Activated B cell treated with CpG ODN at 0.5 μM for 24 hours (primary cell): ENCODE data around the gene CCDC150. TPM values are rescaled to one million over a fixed set of nuclear protein-coding genes. Genes with fewer than 3 reads are reported as not detected.
"Not testable (repeated sequence)": the region's sequence is repeated elsewhere in the genome, so short reads cannot be mapped to it uniquely, and the experiment has no call there.

ENCODE experiments used
- ATAC-seq: fragments of 200-7000 bp; cut with Tn5 transposase; one replicate; pipeline ENCODE4 v1.10.0; 2021; ENCODE audit warnings: low read depth, mild to moderate bottlenecking, moderate library complexity
- CTCF ChIA-PET: fragments of 350-600 bp; sonication (Branson Sonifier 250); formaldehyde crosslinking; loops from one replicate; lab custom pipeline; 2021; ENCODE audit warnings: antibody characterized with exemption; lab: Charles Lee
- POLR2A ChIA-PET: fragments of 350-600 bp; sonication (Branson Sonifier 250); formaldehyde crosslinking; loops from one replicate; lab custom pipeline; 2021; ENCODE audit warnings: antibody characterized with exemption; lab: Charles Lee
- DNase-seq: peaks from one replicate; pipeline ENCODE4 v3.0.0; 2022
- H3K27ac Mint-ChIP-seq: one replicate; pipeline ENCODE4 v1.8.0; 2020; ENCODE audit warnings: mixed read lengths
- H3K27me3 Mint-ChIP-seq: one replicate; pipeline ENCODE4 v1.8.0; 2021; ENCODE audit warnings: mixed read lengths
- H3K36me3 Mint-ChIP-seq: one replicate; pipeline ENCODE4 v1.8.0; 2021; ENCODE audit warnings: low read depth, mixed read lengths
- H3K4me1 Mint-ChIP-seq: one replicate; pipeline ENCODE4 v1.8.0; 2021; ENCODE audit warnings: mixed read lengths
- H3K4me3 Mint-ChIP-seq: one replicate; pipeline ENCODE4 v1.8.0; 2020; ENCODE audit warnings: mild to moderate bottlenecking, mixed read lengths
- H3K9me3 Mint-ChIP-seq: one replicate; pipeline ENCODE4 v1.8.0; 2020; ENCODE audit warnings: mixed read lengths
- CTCF ChIP-seq: fragments of 200-600 bp; IDR thresholded peaks from one replicate; pipeline ENCODE4 v1.8.0; 2022; ENCODE audit warnings: antibody characterized with exemption, mild to moderate bottlenecking
- intact Hi-C: fragments of 100-400 bp; cut with micrococcal nuclease; formaldehyde crosslinking; loops from one replicate; pipeline ENCODE4 v1.15.1; 2024
- total RNA-seq: library from RNA; stranded (reverse); gene quantifications from 2 replicates; pipeline ENCODE4 v1.2.3, GENCODE V29; 2022

The CCDC150 gene
- total RNA-seq, 1 donor from 2014 or later = 2.6 TPM

GRCh38 chr2:196601430-196602306 lies 37.8 kb upstream of the CCDC150 start:
- intact Hi-C loops = no loop called here
- DNase-seq = no peak
- H3K4me3 Mint-ChIP-seq = no peak overlapping the region
- ChIA-PET POLR2A (no interaction called here), CTCF (no interaction called here)
- no peaks in the 10 kb centered on the region for H3K9me3 Mint-ChIP-seq
- no peak for ATAC-seq
- H3K27ac Mint-ChIP-seq = no peak overlapping the region
- H3K27me3 Mint-ChIP-seq = peaks cover 11% of the 10 kb centered on the region
- TF ChIP-seq CTCF = no peak
- H3K36me3 Mint-ChIP-seq = no peaks in the 10 kb centered on the region
- H3K4me1 Mint-ChIP-seq = no peaks in the 10 kb centered on the region

GRCh38 chr2:196604196-196604595 lies 35.3 kb upstream of the CCDC150 start:
- no peak for TF ChIP-seq CTCF
- ChIA-PET POLR2A (no interaction called here), CTCF (no interaction called here)
- Mint-ChIP-seq H3K27ac (no peak overlapping the region), H3K9me3 (no peaks in the 10 kb centered on the region), H3K4me3 (no peak overlapping the region), H3K4me1 (no peaks in the 10 kb centered on the region), H3K27me3 (peaks cover 9% of the 10 kb centered on the region), H3K36me3 (no peaks in the 10 kb centered on the region)
- DNase-seq (no peak), ATAC-seq (no peak)
- intact Hi-C loops = no loop called here

GRCh38 chr2:196606516-196606915 lies 33.0 kb upstream of the CCDC150 start:
- no peak for ATAC-seq
- CTCF ChIA-PET = no interaction called here
- POLR2A ChIA-PET = no interaction called here
- Mint-ChIP-seq H3K9me3 (no peaks in the 10 kb centered on the region), H3K27ac (no peak overlapping the region), H3K36me3 (no peaks in the 10 kb centered on the region), H3K4me3 (no peak overlapping the region), H3K27me3 (peaks cover 8% of the 10 kb centered on the region), H3K4me1 (no peaks in the 10 kb centered on the region)
- no peak for DNase-seq
- TF ChIP-seq CTCF = no peak
- intact Hi-C loops = no loop called here

- ChIA-PET POLR2A (no interaction called here), CTCF (no interaction called here)
- no peaks in the 10 kb centered on the region for H3K4me1 Mint-ChIP-seq
- intact Hi-C loops = no loop called here
- ATAC-seq (no peak), DNase-seq (no peak)
- no peak overlapping the region for H3K4me3 Mint-ChIP-seq
- no peaks in the 10 kb centered on the region for H3K9me3 Mint-ChIP-seq
- peaks cover 7% of the 10 kb centered on the region for H3K27me3 Mint-ChIP-seq
- no peak for TF ChIP-seq CTCF
- H3K36me3 Mint-ChIP-seq = no peaks in the 10 kb centered on the region
- no peak overlapping the region for H3K27ac Mint-ChIP-seq
These were observed 32.4 kb upstream of the CCDC150 start for GRCh38 chr2:196607073-196607472.

- H3K27me3 Mint-ChIP-seq, POLR2A ChIA-PET, ATAC-seq, H3K4me3 Mint-ChIP-seq, intact Hi-C loops, H3K36me3 Mint-ChIP-seq, H3K27ac Mint-ChIP-seq, DNase-seq, H3K9me3 Mint-ChIP-seq, CTCF ChIA-PET, H3K4me1 Mint-ChIP-seq: not testable (repeated sequence)
These were observed 31.6 kb upstream of the CCDC150 start for GRCh38 chr2:196607896-196608295.
